Gastroesophageal sphincter (tissue), 4 donors: ENCODE data around the gene SPATA3. TPM values are rescaled to one million over a fixed set of nuclear protein-coding genes. Genes with fewer than 3 reads are reported as not detected.
A peak's percentile ranks its signal among the peaks of the same experiment; 100 is the strongest.

Source experiments
- ATAC-seq: fragments of 150-250 bp; one replicate; pipeline ENCODE4 v1.9.1; 2016; ENCODE audit warnings: mild to moderate bottlenecking, moderate library complexity
- H3K27ac ChIP-seq, 4 donors: fragments of 200-600 bp; sonication (generic) in 3 of 4; 1 replicate in 3 of 4; 2 replicates in 1 of 4; pipeline ENCODE4 v1.5.1; 2016 to 2019
- H3K27me3 ChIP-seq: fragments of 200-600 bp; sonication (generic); one replicate; pipeline ENCODE4 v1.5.1; 2019
- H3K36me3 ChIP-seq, 2 donors: fragments of 200-600 bp; sonication (generic); one replicate each; pipeline ENCODE4 v1.5.1; 2019; ENCODE audit warnings: control low read depth in 1 of 2
- H3K4me1 ChIP-seq, 3 donors: fragments of 200-600 bp; sonication (generic); 1 replicate in 2 of 3; 2 replicates in 1 of 3; pipeline ENCODE4 v1.5.1; 2016 to 2019; ENCODE audit warnings: control low read depth in 2 of 3
- H3K4me3 ChIP-seq, 2 donors: fragments of 200-600 bp; sonication (generic); one replicate each; pipeline ENCODE4 v1.5.1; 2019; ENCODE audit warnings: mild to moderate bottlenecking in 1 of 2, moderate library complexity in 1 of 2
- H3K9me3 ChIP-seq, 3 donors: fragments of 200-600 bp; sonication (generic); one replicate each; pipeline ENCODE4 v1.5.1; 2017 to 2019; ENCODE audit warnings: control low read depth in 2 of 3
- EP300 ChIP-seq: sonication (generic); formaldehyde crosslinking; IDR thresholded peaks from one replicate; pipeline ENCODE4 v1.6.1; 2017; ENCODE audit warnings: antibody characterized with exemption, mild to moderate bottlenecking
- POLR2A ChIP-seq, 2 donors: fragments of 450-650 bp; IDR thresholded peaks; one replicate each; pipeline ENCODE4 v1.6.1; 2017; ENCODE audit warnings: antibody characterized with exemption in 2 of 2, mild to moderate bottlenecking in 2 of 2, moderate library complexity in 1 of 2
- POLR2AphosphoS5 ChIP-seq: sonication (generic); formaldehyde crosslinking; IDR thresholded peaks from one replicate; pipeline ENCODE4 v1.6.1; 2017; ENCODE audit warnings: antibody characterized with exemption
- WGBS, 2 donors: methylation state at CpG; one replicate each; pipeline ENCODE4 v1.1.5; 2018; ENCODE audit warnings: low coverage in 1 of 2; 5-methylcytosine and 5-hydroxymethylcytosine counted together
- total RNA-seq, 4 donors: library from RNA; depleted of rRNA; stranded (reverse); fragments of >200 nt; gene quantifications; one replicate each; pipeline ENCODE4 v1.1.0, GENCODE V29; 2016
- TF ChIP-seq, protein P1 (sequence below), 4 experiments: fragments of 200-600 bp in 2 of 4; fragments of 450-650 bp in 2 of 4; sonication (generic) in 1 of 4; IDR thresholded peaks; one replicate each; pipeline ENCODE4 v1.5.1; 2017 to 2019; ENCODE audit warnings: antibody characterized with exemption in 4 of 4, mild to moderate bottlenecking in 2 of 4, moderate library complexity in 2 of 4

The SPATA3 gene
- total RNA-seq, 4 donors from 2014 or later: not detected

DNA sequence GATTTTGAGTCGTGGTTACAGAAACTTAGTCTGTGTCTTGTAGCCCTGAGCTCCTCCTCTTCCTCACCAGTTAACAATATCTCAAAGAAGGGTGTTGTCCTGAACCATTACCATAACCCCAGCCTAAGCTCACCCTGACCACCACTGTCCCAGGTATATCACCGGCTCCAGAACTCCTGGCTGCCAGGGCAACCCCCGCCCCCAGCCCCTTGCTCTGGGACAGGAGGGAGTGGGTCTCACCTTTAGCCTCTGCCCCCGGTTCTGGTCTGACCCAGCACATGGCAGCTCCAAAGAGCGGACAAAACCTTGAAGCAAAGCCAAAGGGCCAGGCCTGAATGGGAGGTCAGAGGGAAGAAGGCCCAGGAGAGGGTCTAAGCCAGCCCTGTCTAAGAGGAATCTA, 55.2 kb downstream of the SPATA3 start:
- H3K36me3 ChIP-seq: no peaks in the 10 kb centered on the region
- peaks cover 34% of the 10 kb centered on the region for H3K27me3 ChIP-seq
- no peak for ATAC-seq
- H3K9me3 ChIP-seq: no peaks in the 10 kb centered on the region
- TF ChIP-seq, protein P1, sequence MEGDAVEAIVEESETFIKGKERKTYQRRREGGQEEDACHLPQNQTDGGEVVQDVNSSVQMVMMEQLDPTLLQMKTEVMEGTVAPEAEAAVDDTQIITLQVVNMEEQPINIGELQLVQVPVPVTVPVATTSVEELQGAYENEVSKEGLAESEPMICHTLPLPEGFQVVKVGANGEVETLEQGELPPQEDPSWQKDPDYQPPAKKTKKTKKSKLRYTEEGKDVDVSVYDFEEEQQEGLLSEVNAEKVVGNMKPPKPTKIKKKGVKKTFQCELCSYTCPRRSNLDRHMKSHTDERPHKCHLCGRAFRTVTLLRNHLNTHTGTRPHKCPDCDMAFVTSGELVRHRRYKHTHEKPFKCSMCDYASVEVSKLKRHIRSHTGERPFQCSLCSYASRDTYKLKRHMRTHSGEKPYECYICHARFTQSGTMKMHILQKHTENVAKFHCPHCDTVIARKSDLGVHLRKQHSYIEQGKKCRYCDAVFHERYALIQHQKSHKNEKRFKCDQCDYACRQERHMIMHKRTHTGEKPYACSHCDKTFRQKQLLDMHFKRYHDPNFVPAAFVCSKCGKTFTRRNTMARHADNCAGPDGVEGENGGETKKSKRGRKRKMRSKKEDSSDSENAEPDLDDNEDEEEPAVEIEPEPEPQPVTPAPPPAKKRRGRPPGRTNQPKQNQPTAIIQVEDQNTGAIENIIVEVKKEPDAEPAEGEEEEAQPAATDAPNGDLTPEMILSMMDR (IDR thresholded peaks at IDR 0.05): no peak
- TF ChIP-seq EP300 (no peak), POLR2A (IDR thresholded peaks at IDR 0.05) (no peak), POLR2AphosphoS5 (no peak)
- 50 to 83% methylated on average over 1 to 2 of the region's 5 CpGs for WGBS, 2 donors
- no peak overlapping the region for H3K27ac ChIP-seq
- H3K4me1 ChIP-seq: peaks cover 0 to 19% (median 4%) of the 10 kb centered on the region in 3 donors
- no peak overlapping the region for H3K4me3 ChIP-seq

DNA sequence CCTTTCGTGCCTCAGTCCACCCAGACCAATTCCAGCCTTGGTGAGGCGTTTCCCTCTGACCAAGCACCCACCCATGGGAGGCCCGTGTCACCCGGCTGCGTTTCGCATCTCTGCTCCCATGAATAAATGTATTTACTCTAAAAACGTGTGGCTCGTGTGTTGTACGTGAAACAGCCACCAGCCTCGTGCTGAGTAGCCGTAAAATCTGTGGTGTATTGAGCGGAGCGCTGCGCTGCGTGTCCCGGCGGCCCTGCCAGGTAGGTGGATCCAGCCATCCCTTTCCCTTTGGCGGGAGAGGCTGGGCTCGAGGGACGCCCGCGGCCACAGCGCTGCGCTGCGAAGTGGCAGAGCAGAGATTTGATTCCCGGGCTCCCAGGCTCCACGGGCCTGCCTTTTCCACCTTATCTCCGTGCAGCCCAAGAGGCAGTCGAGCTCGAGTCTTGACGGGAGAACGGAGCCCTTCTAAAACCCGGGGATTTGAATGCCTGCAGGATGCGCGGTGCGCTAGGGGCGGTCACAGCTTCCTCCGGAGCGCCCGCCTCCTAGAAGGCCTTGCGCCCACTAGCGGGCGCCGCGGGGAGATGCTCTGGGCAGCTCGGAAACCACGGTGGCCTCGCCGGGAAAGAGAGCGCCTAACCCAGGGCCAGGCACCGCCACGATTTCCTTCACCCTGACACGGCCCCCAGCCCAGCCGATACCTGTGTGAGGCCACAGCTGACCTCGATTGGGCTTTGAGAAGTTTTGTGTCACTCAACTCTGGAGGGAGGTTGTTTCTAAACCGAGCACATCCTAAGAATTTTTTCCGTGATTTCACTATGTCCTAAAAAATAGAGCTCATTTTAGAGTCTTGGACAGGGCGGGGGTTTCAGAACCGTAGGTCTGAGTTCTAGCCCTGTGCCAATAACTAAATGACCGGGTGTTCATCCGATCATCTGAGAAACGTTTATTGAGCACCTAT, 56.9 kb downstream of the SPATA3 start:
- 27 to 41% methylated on average over 8 to 10 of the region's 62 CpGs for WGBS, 2 donors
- H3K4me3 ChIP-seq: peak overlapping the region; percentile 56 to 60
- TF ChIP-seq POLR2AphosphoS5 (no peak), POLR2A (IDR thresholded peaks at IDR 0.05) (no peak)
- TF ChIP-seq, protein P1 (IDR thresholded peaks at IDR 0.05): peak; percentile 72 to 99 (median 84)
- H3K27ac ChIP-seq: peak overlapping the region in 3 of 4 donors; percentile 64 to 73 (median 70)
- ATAC-seq: peak; percentile 79
- peaks cover 0 to 27% (median 7%) of the 10 kb centered on the region in 3 donors for H3K4me1 ChIP-seq
- H3K9me3 ChIP-seq: no peaks in the 10 kb centered on the region
- H3K27me3 ChIP-seq: peaks cover 28% of the 10 kb centered on the region
- H3K36me3 ChIP-seq: no peaks in the 10 kb centered on the region

DNA sequence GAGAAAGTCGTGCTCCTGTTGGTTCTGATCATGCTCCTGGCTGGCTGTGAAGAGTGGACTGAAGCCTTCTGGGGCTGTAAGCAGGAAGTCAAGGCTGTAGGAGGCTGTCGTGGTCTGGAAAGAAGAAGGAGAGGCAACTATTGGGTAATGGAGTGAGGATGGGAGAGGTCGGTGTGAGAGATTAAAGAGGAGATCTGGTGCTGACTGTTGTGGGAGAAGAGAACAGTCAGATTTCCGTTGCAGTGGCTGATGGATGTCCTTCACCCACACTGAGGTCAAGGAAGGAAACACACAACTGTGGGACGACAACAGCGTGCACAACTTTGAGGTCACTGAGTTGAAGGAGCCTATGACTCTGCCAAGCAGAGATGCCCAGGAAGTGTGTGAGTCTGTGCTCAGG, 57.9 kb downstream of the SPATA3 start:
- ATAC-seq: no peak
- TF ChIP-seq, protein P1 (IDR thresholded peaks at IDR 0.05): no peak
- no peak for TF ChIP-seq POLR2AphosphoS5
- TF ChIP-seq EP300: no peak
- TF ChIP-seq POLR2A (IDR thresholded peaks at IDR 0.05): no peak
- no peaks in the 10 kb centered on the region for H3K36me3 ChIP-seq
- H3K27me3 ChIP-seq: peaks cover 18% of the 10 kb centered on the region
- no peak overlapping the region for H3K4me3 ChIP-seq
- peaks cover 6 to 37% (median 18%) of the 10 kb centered on the region in 3 donors for H3K4me1 ChIP-seq
- no peaks in the 10 kb centered on the region for H3K9me3 ChIP-seq
- WGBS, 2 donors: 50 to 76% methylated on average over 2 to 6 of the region's 6 CpGs
- H3K27ac ChIP-seq: no peak overlapping the region

DNA sequence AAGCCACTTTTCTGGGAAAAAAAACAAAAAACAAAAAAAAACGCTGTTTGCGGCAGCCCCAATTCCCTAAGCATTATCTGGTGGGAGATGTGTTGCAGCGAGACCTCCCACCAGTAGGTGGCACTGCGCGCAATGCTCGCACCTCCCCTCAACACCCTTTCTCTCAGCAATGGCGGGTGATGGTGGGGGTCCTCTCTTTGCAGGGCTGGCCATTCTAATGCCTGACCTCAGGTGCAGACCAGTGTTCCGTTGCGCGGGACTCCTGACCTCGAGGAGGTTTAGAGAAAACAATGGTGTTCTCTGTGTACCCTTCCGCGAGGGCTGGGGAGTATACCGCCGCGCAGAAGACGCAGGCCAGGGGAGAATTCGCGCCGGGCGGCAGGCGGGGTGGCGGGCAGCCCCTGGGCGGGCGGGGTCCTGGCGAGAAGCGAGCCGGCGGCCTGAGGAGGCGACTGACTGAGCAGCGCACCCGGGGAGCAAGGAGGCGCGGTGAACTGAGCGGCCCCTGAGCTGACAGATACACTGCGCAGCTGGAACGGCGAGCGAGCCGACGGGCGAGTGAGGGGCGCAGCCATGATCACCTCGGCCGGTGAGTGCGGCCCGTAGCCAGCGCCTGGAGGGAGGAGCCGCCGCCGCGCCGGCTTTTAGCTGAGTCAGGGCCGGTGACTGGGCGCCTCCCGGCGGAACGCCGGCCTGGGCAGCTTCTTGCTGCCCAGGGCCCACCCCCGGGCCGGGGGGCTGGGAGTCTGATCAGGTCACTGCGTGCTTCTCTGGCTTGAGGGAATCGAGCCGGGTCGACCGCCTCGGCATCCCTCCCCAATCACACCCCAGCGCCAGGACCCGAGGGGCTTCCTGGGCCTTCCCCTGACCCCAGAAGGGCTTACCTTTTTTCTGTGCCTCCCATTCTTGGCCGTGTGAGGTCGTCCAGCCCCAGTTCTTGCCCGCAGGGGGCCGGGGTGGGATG, 60.8 kb downstream of the SPATA3 start, which contains the start of gene PSMD1:
Gene PSMD1, plus strand, starts transcription at position 415 of the 964 bp plus-strand sequence. Its CDS starts 159 bp downstream, at position 574.
- 0% methylated on average over 9 to 12 of the region's 73 CpGs for WGBS, 2 donors
- Histone ChIP-seq H3K36me3 (peaks cover 0 to 6% of the 10 kb centered on the region in 2 donors), H3K27ac (peak within 1 kb of the TSS; percentile 54 to 94 (median 89)), H3K9me3 (no peaks in the 10 kb centered on the region), H3K27me3 (no peaks in the 10 kb centered on the region), H3K4me3 (peak within 1 kb of the TSS; percentile 39 to 74), H3K4me1 (peaks cover 9 to 55% (median 22%) of the 10 kb centered on the region in 3 donors)
- TF ChIP-seq EP300 (no peak), POLR2A (IDR thresholded peaks at IDR 0.05) (peak; percentile 13 to 14), POLR2AphosphoS5 (peak; percentile 10)
- TF ChIP-seq, protein P1 (IDR thresholded peaks at IDR 0.05): peak; percentile 78 to 93 (median 86)
- peak; percentile 93 for ATAC-seq
